HG02759 (cell line): ENCODE data around the gene OXCT1.
"Not testable (repeated sequence)": the region's sequence is repeated elsewhere in the genome, so short reads cannot be mapped to it uniquely, and the experiment has no call there.

Experiments used
- ATAC-seq: cut with Tn5 transposase; IDR thresholded peaks from one replicate; pipeline ENCODE4 v1.9.1; 2021; ENCODE audit warnings: mild to moderate bottlenecking, moderate library complexity; ENCODE audit not compliant: unreplicated experiment

OXCT1 gene

DNA sequence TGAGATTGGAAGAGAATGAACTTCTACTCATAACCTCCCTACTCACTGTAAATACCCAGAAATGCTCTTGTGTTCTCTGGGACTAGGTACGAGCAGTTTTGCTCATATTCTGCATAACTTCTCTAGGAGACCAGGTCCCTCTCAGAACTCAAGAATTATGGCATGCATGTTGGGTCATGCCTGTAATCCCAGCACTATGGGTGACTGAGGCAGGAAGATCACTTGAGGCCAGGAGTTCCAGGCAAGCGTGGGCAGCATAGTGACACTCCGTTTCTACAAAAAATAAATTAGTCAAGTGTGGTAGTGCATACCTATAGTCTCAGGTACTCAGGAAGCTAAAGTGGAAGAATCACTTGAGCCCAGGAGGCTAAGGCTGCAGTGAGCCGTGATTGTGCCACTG lies 141.9 kb downstream of the OXCT1 start:
- ATAC-seq = no peak

DNA sequence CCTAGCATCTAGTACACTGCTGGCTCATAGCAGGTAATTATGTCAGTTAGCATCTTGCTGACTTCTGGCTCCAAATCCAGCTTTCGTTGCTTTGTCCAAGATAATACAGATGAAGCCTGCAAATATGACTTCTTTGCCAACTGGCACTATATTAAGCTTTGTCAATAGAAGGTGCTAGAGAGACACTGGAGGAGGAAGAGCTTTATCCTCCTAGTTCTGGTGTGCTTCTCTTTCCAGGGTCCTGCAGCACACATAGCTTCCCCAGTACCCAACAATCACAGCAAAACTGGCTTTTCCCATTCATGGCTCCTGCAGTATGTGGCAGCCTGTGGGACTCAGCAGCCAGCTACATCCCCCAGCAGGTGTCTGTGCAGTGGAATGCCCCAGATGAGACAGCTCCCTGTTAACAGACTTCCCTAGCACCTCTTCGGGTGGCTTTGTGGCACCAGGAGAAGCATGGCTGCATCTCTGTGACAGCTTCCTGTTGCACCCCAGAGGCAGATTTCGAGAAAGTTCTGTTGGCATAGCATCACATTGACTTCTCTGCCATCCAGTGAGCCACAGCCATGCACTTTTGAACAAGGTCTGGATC lies 147.8 kb downstream of the OXCT1 start:
- ATAC-seq = no peak

DNA sequence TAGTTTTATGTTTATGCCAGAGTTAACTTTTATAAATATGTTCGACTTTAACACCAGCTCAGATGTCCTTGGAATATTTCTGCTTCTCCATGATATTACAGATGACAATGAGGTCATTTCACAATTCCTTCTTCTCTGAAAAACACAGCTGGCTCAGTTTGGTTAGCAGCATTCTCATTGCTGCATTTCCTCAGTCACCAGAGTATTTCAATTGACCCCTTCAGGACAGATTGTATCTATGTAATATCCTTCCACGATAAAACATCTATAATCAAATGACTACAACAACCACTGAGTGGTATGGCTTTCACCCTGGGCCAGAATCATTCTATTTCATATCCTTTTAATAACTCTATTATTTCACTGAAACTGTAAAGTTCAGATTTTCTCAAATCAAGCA lies 148.7 kb downstream of the OXCT1 start:
- ATAC-seq = no peak

DNA sequence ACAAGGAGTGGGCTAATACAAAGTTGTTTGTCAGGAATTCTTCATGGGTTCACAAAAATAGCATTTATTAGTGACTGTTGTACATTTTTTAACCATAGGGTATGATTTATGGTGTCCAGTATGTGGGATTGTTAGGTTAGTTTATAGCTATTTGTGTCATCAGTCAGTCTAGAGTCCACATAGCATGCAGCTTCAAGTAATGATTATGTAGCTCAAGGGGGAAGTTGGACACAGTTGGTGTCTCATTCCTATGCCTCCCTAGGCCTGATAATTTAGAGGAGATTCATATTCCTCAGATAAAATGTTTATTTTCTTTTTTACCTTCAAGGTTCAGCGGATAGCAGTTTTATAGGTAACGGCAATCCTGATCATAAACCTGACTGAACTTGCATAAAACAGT lies 153.8 kb downstream of the OXCT1 start:
- no peak for ATAC-seq

DNA sequence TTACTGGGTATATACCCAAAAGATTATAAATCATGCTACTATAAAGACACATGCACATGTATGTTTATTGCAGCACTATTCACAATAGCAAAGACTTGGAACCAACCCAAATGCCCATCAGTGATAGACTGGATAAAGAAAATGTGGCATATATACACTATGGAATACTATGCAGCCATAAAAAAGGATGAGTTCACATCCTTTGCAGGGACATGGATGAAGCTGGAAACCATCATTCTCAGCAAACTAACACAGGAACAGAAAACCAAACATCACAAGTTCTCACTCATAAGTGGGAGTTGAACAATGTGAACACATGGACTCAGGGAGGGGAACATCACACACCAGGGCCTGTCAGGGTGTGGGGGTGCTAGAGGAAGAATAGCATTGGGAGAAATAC lies 155.8 kb downstream of the OXCT1 start:
- ATAC-seq = not testable (repeated sequence)

DNA sequence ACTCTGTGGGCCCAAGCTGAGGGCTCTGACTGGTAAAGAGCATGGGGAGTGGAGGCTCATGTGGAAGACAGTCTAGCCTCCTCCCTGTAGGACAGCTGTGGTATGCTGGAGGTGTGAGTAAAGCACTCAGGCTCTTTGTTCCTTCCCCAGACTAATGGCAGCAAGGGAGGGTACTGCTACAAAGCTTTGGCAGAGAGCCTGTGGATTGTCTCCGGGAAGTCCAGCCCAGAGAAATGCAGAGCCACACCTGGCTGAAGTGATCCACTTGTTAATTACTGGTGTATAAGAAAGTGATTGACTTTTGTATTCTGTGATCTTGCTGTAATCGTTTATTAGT lies 161.7 kb downstream of the OXCT1 start:
- peak; percentile 33 for ATAC-seq

DNA sequence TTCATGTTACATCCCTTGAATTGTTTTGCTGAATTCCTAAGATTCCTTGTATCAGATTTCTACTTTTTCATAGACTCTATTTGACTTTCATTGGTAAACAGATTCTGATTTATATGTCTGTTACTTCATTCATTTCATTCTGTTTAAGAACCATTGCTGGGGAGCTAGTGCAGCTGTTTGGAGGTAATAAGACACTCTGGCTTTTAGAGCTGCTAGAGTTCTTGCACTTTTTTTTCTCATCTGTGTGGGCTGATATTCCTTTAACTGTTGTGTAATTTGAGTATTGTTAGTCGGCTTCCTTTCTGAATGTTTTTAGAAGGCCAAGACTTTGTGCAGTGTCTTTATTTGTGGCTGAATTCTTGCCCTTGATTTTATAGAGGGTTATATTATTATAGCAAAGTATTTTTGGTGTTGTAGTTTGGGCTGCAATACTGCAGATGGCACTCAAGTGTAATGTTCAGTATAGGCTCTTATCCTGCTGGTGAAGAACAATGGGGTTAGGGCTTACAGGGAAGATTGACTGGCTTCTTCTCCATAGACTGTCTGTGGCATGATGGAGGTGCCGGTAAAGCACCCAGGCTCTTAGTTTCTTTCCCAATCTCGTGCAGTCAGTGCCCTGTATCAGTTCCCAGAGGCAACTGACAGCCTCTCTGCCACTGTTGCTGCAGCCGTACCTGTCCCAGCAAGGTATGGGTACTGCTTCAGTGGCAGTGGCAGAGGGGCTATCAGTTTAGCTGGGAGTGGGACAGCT lies 162.2 kb downstream of the OXCT1 start:
- peak; percentile 75 for ATAC-seq

DNA sequence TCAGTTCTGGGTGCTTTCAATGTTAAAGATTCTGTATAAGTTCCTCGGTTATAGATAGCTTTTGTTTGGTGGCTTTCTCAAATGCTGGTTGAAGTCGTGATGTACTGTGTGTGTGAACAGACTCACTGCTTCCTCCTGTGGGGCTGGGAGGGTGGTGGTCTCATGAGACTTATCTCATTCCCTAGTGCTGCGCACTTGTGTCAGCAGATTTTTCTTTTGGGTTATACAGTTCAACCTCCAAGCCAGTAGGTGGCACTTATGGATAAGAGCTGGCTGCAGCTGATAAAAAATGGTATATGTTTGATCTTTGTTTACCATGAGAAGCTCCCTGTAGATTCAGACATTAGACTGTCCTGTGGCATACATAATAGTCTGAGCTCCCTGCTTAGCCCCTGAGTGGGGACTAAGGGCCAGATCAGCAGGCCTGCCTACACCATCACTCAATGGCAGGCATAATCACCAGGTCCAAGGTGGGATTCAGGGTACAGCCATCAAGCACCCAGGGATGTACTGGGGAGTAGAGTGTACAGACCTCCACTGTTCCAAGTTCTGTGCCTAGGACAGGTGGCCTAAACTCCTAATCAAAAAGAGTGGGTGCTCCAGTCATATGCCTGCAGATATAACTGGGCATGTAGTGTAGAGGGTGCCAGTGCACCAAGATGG lies 174.2 kb downstream of the OXCT1 start:
- peak; percentile 86 for ATAC-seq

DNA sequence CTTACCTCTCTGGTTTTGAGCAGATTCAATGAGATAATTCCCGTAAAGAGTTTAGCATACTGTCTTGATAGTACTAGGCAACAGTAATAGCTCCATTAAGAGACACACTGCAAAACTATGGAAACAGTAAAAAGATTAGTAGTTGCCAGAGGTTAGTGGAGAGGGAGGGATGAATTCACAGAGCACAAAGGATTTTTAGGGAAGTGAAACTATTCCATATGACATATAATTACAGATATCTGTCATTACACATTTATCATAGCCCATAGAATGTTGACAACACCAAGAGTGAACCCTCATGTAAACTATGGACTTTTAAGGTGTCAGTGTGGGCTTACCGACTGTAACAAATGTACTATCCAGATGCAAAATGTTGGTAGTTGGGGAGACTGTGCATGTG lies 183.5 kb downstream of the OXCT1 start:
- ATAC-seq = no peak

DNA sequence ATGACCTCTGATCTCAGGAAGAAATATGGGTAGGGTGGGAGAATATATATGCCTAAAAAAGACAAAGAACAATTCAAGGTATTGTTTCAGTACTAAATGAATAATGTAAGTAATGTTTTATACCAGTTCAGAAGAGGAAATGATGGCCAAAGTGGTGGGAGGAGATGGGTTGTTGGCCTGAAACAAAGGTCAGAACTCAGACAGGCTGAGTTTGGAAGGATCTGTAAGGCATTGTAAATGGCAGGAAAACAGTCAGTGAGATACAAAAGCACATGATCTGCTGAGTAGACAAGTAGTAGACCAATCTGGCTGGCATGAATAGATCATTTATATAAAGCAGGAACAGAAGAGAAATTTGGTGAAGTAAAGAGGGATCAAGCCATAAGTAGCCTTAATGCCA lies 184.0 kb downstream of the OXCT1 start:
- ATAC-seq = no peak

DNA sequence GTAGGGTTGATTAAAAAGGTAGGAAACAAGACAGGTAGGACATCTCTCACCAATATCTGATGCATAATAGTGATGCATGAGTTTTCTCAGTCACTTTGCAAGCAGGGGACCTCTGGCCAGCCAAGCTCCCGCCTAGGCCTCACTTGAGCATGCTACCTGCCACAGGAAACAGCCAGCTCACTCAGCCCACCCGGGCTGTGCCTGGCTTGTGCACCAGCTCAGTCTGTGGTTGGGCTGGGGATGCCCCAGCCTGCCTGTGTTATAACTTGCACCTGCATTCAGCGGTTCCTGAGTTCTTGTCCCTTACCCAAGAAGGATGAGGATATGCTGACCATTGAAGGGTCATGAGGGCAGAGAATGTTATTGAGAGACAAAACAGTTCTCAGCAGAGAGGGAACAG lies 187.0 kb downstream of the OXCT1 start:
- ATAC-seq = peak; percentile 64

DNA sequence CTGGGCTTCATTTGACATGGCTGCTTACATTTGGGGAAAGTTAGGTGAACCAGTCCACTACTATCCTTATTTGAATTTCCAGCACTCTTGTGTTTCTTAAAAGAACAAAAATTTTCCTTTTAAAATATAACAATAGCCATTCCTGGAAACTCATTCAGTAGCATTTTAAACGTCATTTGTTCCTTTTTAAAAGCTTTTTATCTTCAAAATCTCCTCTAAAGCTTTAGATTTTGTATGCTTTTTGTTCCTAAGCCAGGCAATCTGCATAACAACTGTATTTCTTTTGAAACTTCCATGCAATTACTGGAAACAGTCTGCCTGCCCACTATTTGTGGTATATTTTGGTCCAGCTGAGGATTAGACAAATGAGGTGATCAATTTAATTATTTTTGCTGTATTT lies 187.6 kb downstream of the OXCT1 start:
- ATAC-seq = no peak

DNA sequence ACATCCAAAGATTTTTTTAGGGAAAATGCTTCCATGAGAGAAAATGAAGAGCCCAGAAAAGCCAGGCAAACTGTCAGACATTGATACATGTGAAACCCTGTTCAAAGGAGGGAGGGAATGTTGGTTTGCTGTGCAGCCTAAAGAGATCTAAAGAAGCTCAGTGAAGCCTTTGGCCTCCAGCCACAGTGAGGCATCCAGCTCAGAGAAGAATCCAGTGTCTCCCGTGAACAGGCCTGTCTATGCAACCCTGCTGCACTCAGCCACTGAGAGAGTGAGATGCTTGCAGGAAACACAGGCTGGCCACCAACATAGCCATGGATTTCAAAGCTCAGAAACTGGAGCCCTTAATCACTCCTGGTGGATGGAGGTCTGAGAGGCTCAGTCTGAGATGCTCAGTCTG lies 188.4 kb downstream of the OXCT1 start:
- ATAC-seq = no peak
